ENCODE measurements around the gene FLVCR2. TPM values are rescaled to one million over a fixed set of nuclear protein-coding genes. Genes with fewer than 3 reads are reported as not detected.

Gene FLVCR2
- total and polyA plus RNA-seq, 12 donors, result 0.95 to 11.3 (median 2.9) TPM

GRCh38 chr14:75614179-75614578, 35.8 kb downstream of the FLVCR2 start:
- Histone ChIP-seq H3K27me3 (no peaks in the 10 kb centered on the region), H3K9me3 (no peaks in the 10 kb centered on the region), H3K27ac (peak overlapping the region in 1 of 10 donors; percentile 89), H3K4me1 (peaks cover 0 to 57% (median 13%) of the 10 kb centered on the region in 9 donors), H3K4me3 (no peak overlapping the region), H3K36me3 (no peaks in the 10 kb centered on the region)
- no peak for TF ChIP-seq CTCF (IDR thresholded peaks at IDR 0.05)
- ATAC-seq (no peak), DNase-seq (no peak)
- intact Hi-C loops (cut with DNase I), result loop anchor here in 1 of 10 donors (5.0 kb wide), 1 partner anchor 1662 kb away; the partner anchor contains the start of genes COQ6 and FAM161B
- 64 to 69% methylated on average over 4 of the region's 4 CpGs for WGBS, 2 donors

GRCh38 chr14:75615200-75615599, 36.8 kb downstream of the FLVCR2 start:
- DNase-seq (peak in 1 of 2 donors; percentile 18), ATAC-seq (peak; percentile 36 to 69 (median 62))
- intact Hi-C loops (cut with DNase I), result no loop called here
- no peaks in the 10 kb centered on the region for H3K9me3 ChIP-seq
- H3K4me3 ChIP-seq, result no peak overlapping the region
- no peaks in the 10 kb centered on the region for H3K27me3 ChIP-seq
- no peaks in the 10 kb centered on the region for H3K36me3 ChIP-seq
- H3K27ac ChIP-seq, result peak overlapping the region in 1 of 10 donors; percentile 89
- H3K4me1 ChIP-seq, result peaks cover 0 to 57% (median 17%) of the 10 kb centered on the region in 9 donors
- 74 to 81% methylated on average over 4 of the region's 4 CpGs for WGBS, 2 donors
- no peak for TF ChIP-seq CTCF (IDR thresholded peaks at IDR 0.05)

GRCh38 chr14:75619548-75619947, 41.1 kb downstream of the FLVCR2 start:
- Histone ChIP-seq H3K9me3 (no peaks in the 10 kb centered on the region), H3K27ac (peak overlapping the region in 2 of 10 donors; percentile 53 to 60), H3K4me1 (peaks cover 0 to 32% (median 14%) of the 10 kb centered on the region in 9 donors), H3K27me3 (no peaks in the 10 kb centered on the region), H3K36me3 (no peaks in the 10 kb centered on the region), H3K4me3 (no peak overlapping the region)
- DNase-seq, result no peak
- intact Hi-C loops (cut with DNase I), result no loop called here
- 95 to 100% methylated on average over 1 of the region's 1 CpG for WGBS, 2 donors
- no peak for ATAC-seq
- no peak for TF ChIP-seq CTCF (IDR thresholded peaks at IDR 0.05)

- peaks cover 0 to 32% (median 10%) of the 10 kb centered on the region in 9 donors for H3K4me1 ChIP-seq
- H3K27ac ChIP-seq, result no peak overlapping the region
- 96 to 98% methylated on average over 3 of the region's 3 CpGs for WGBS, 2 donors
- DNase-seq (no peak), ATAC-seq (no peak)
- no peak for TF ChIP-seq CTCF (IDR thresholded peaks at IDR 0.05)
- intact Hi-C loops (cut with DNase I), result no loop called here
- no peaks in the 10 kb centered on the region for H3K27me3 ChIP-seq
- no peaks in the 10 kb centered on the region for H3K9me3 ChIP-seq
- H3K36me3 ChIP-seq, result no peaks in the 10 kb centered on the region
- no peak overlapping the region for H3K4me3 ChIP-seq
Observed at GRCh38 chr14:75625034-75625433, 46.6 kb downstream of the FLVCR2 start.
